UCSD-AML1 (cell line): Measurements from ENCODE around the gene PHKA2.

ENCODE experiments used
- DNase-seq: peaks from one replicate; lab custom pipeline; 2025; ENCODE audit not compliant: unreplicated experiment; lab: John Stamatoyannopoulos, UW

Gene PHKA2

GRCh38 chrX:18891548-18891945 is 92.4 kb downstream of the PHKA2 start:
- no peak for DNase-seq

- no peak for DNase-seq
Observed at GRCh38 chrX:18890724-18891547, 93.0 kb downstream of the PHKA2 start.

- DNase-seq, result no peak
Observed at GRCh38 chrX:18890049-18890381, 93.9 kb downstream of the PHKA2 start.

GRCh38 chrX:18889346-18890048 is 94.4 kb downstream of the PHKA2 start:
- DNase-seq, result no peak

- DNase-seq, result no peak
Observed at GRCh38 chrX:18888281-18888680, 95.6 kb downstream of the PHKA2 start.

GRCh38 chrX:18887825-18888212 is 96.1 kb downstream of the PHKA2 start:
- DNase-seq, result no peak

GRCh38 chrX:18887177-18887824 is 96.6 kb downstream of the PHKA2 start:
- DNase-seq, result no peak

- DNase-seq, result peak; percentile 66
Observed at GRCh38 chrX:18886344-18887161, 97.4 kb downstream of the PHKA2 start.

- DNase-seq, result no peak
Observed at GRCh38 chrX:18886005-18886343, 97.9 kb downstream of the PHKA2 start.

- DNase-seq, result no peak
Observed at GRCh38 chrX:18885328-18886004, 98.4 kb downstream of the PHKA2 start.

GRCh38 chrX:18884916-18885315 is 99.0 kb downstream of the PHKA2 start:
- DNase-seq, result no peak

GRCh38 chrX:18883961-18884765 is 99.8 kb downstream of the PHKA2 start:
- DNase-seq, result no peak

- DNase-seq, result no peak
Observed at GRCh38 chrX:18883234-18883960, 100.5 kb downstream of the PHKA2 start.

- DNase-seq, result no peak
Observed at GRCh38 chrX:18879144-18879543, 104.8 kb downstream of the PHKA2 start.

- DNase-seq, result no peak
Observed at GRCh38 chrX:18877469-18877868, 106.4 kb downstream of the PHKA2 start.

- no peak for DNase-seq
Observed at GRCh38 chrX:18875256-18875878, 108.5 kb downstream of the PHKA2 start.

- DNase-seq, result no peak
Observed at GRCh38 chrX:18874560-18875255, 109.2 kb downstream of the PHKA2 start.

GRCh38 chrX:18873836-18874235 is 110.1 kb downstream of the PHKA2 start:
- no peak for DNase-seq
